ENCODE measurements around the gene PPP2R5D. TPM values are rescaled to one million over a fixed set of nuclear protein-coding genes. Genes with fewer than 3 reads are reported as not detected.
"Not testable (repeated sequence)": the region's sequence is repeated elsewhere in the genome, so short reads cannot be mapped to it uniquely, and the experiment has no call there.

PPP2R5D gene
- total RNA-seq, 1 donor from 2014 or later: 36.1 TPM

- DNase-seq (ENCODE audit: low read depth, low spot score): no peak
Observed at GRCh38 chr6:43021270-43022047, 37.1 kb downstream of the PPP2R5D start, which contains the start of gene RRP36. Gene RRP36 (plus strand): TSS chr6:43021623. CDS start chr6:43021655, 32 bp downstream.

- no peak for DNase-seq (ENCODE audit: low read depth, low spot score)
Observed at GRCh38 chr6:43024436-43024835, 40.1 kb downstream of the PPP2R5D start.

GRCh38 chr6:43026365-43026764 is 42.0 kb downstream of the PPP2R5D start:
- DNase-seq (ENCODE audit: low read depth, low spot score): no peak

- no peak for DNase-seq (ENCODE audit: low read depth, low spot score)
Observed at GRCh38 chr6:43029120-43029519, 44.8 kb downstream of the PPP2R5D start.

GRCh38 chr6:43032326-43032725 is 48.0 kb downstream of the PPP2R5D start:
- DNase-seq (ENCODE audit: low read depth, low spot score): no peak

GRCh38 chr6:43033496-43034189 is 49.3 kb downstream of the PPP2R5D start:
- DNase-seq (ENCODE audit: low read depth, low spot score): no peak

GRCh38 chr6:43034190-43034525 is 49.8 kb downstream of the PPP2R5D start:
- DNase-seq (ENCODE audit: low read depth, low spot score): no peak

- DNase-seq (ENCODE audit: low read depth, low spot score): no peak
Observed at GRCh38 chr6:43035495-43036194, 51.3 kb downstream of the PPP2R5D start.

- DNase-seq (ENCODE audit: low read depth, low spot score): no peak
Observed at GRCh38 chr6:43036712-43037111, 52.3 kb downstream of the PPP2R5D start.

- DNase-seq (ENCODE audit: low read depth, low spot score): no peak
Observed at GRCh38 chr6:43037197-43037596, 52.8 kb downstream of the PPP2R5D start.

GRCh38 chr6:43037706-43038105 is 53.3 kb downstream of the PPP2R5D start:
- DNase-seq (ENCODE audit: low read depth, low spot score): no peak

- no peak for DNase-seq (ENCODE audit: low read depth, low spot score)
Observed at GRCh38 chr6:43038727-43039126, 54.4 kb downstream of the PPP2R5D start.

- DNase-seq (ENCODE audit: low read depth, low spot score): no peak
Observed at GRCh38 chr6:43040542-43041257, 56.3 kb downstream of the PPP2R5D start.

GRCh38 chr6:43041475-43041874 is 57.1 kb downstream of the PPP2R5D start:
- not testable (repeated sequence) for DNase-seq (ENCODE audit: low read depth, low spot score)

GRCh38 chr6:43043310-43043709 is 58.9 kb downstream of the PPP2R5D start:
- no peak for DNase-seq (ENCODE audit: low read depth, low spot score)

- DNase-seq (ENCODE audit: low read depth, low spot score): no peak
Observed at GRCh38 chr6:43045371-43045930, 61.1 kb downstream of the PPP2R5D start.

GRCh38 chr6:43047998-43048397 is 63.6 kb downstream of the PPP2R5D start:
- DNase-seq (ENCODE audit: low read depth, low spot score): no peak

- no peak for DNase-seq (ENCODE audit: low read depth, low spot score)
Observed at GRCh38 chr6:43050981-43051380, 66.6 kb downstream of the PPP2R5D start.

GRCh38 chr6:43052225-43052841 is 68.0 kb downstream of the PPP2R5D start:
- no peak for DNase-seq (ENCODE audit: low read depth, low spot score)

GRCh38 chr6:43052842-43053544 is 68.6 kb downstream of the PPP2R5D start:
- no peak for DNase-seq (ENCODE audit: low read depth, low spot score)

Data from pulmonary artery endothelial cell (primary cell).